Transverse colon (tissue), 4 donors: ENCODE data around the gene HSPB7. TPM values are rescaled to one million over a fixed set of nuclear protein-coding genes. Genes with fewer than 3 reads are reported as not detected.

Experiments
- DNase-seq: peaks from one replicate; pipeline ENCODE4 v3.0.0-alpha.2; 2019
- H3K27ac ChIP-seq, 4 donors: fragments of 200-600 bp; sonication (generic); 2 replicates each; pipeline ENCODE4 v1.5.1; 2016 to 2018; ENCODE audit warnings: inconsistent platforms in 4 of 4
- H3K27me3 ChIP-seq: fragments of 200-600 bp; sonication (generic); 2 replicates; pipeline ENCODE4 v1.5.1; 2017; ENCODE audit warnings: inconsistent platforms
- H3K36me3 ChIP-seq, 4 donors: fragments of 200-600 bp; sonication (generic); 2 replicates each; pipeline ENCODE4 v1.5.1; 2017 to 2019; ENCODE audit warnings: inconsistent platforms in 4 of 4
- H3K4me1 ChIP-seq, 4 donors: fragments of 200-600 bp; sonication (generic); 2 replicates each; pipeline ENCODE4 v1.5.1; 2017 to 2020; ENCODE audit warnings: inconsistent platforms in 4 of 4
- H3K4me3 ChIP-seq, 4 donors: fragments of 200-600 bp; sonication (generic); 1 replicate in 1 of 4; 2 replicates in 3 of 4; pipeline versions ENCODE4 v1.5.1 to v1.6.1; 2017 to 2019; ENCODE audit warnings: inconsistent platforms in 4 of 4
- H3K9me3 ChIP-seq, 2 donors: fragments of 200-600 bp; sonication (generic); 2 replicates each; pipeline ENCODE4 v1.5.1; 2017 to 2019; ENCODE audit warnings: inconsistent platforms in 2 of 2
- CTCF ChIP-seq, 5 experiments: fragments of 200-600 bp in 3 of 5; fragments of 450-650 bp in 2 of 5; sonication (generic) in 3 of 5; IDR thresholded peaks; 1 replicate in 2 of 5; 2 replicates in 3 of 5; pipeline ENCODE4 v1.5.1; 2016 to 2017; ENCODE audit warnings: antibody characterized with exemption in 5 of 5, inconsistent platforms in 3 of 5, mild to moderate bottlenecking in 2 of 5, moderate library complexity in 1 of 5
- EP300 ChIP-seq: sonication (generic); formaldehyde crosslinking; IDR thresholded peaks from one replicate; pipeline ENCODE4 v1.6.1; 2017; ENCODE audit warnings: antibody characterized with exemption, low read depth
- POLR2A ChIP-seq: fragments of 450-650 bp; IDR thresholded peaks from one replicate; pipeline ENCODE4 v1.6.1; 2016; ENCODE audit warnings: antibody characterized with exemption, mild to moderate bottlenecking, moderate library complexity
- POLR2AphosphoS5 ChIP-seq, 3 donors: sonication (generic); formaldehyde crosslinking; IDR thresholded peaks; one replicate each; pipeline ENCODE4 v1.6.1; 2016; ENCODE audit warnings: antibody characterized with exemption in 3 of 3
- WGBS, 2 donors: methylation state at CpG; one replicate each; pipeline ENCODE4 v1.1.5; 2018; ENCODE audit warnings: low coverage in 1 of 2; 5-methylcytosine and 5-hydroxymethylcytosine counted together
- in situ Hi-C, 4 donors: fragments of 200-750 bp; cut with MboI; loops; one replicate each; pipeline versions ENCODE4 v1.15.0 to v1.15.1; 2017; ENCODE audit warnings: low sequenced_read_pairs in 3 of 4, low pct_ligation_motif_present in 1 of 4, low pct_unique_long_range_greater_than_20kb in 1 of 4
- intact Hi-C: fragments of 100-400 bp; cut with DNase I; formaldehyde crosslinking; loops from one replicate; pipeline ENCODE4 v1.15.1; 2023; ENCODE audit warnings: low total_unique reads
- total RNA-seq, 4 donors: library from RNA; depleted of rRNA; stranded (reverse); fragments of >200 nt; gene quantifications; one replicate each; pipeline ENCODE4 v1.1.0, GENCODE V29; 2016

The HSPB7 gene
- total RNA-seq, 4 donors from 2014 or later, result 6.0 to 63.1 (median 9.2) TPM

- Histone ChIP-seq H3K4me1 (peaks cover 6 to 17% (median 11%) of the 10 kb centered on the region in 4 donors), H3K27ac (peak overlapping the region in 2 of 4 donors; percentile 88 to 89), H3K36me3 (peaks cover 0 to 12% (median 0%) of the 10 kb centered on the region in 4 donors), H3K4me3 (peak overlapping the region; percentile 59 to 95 (median 80)), H3K27me3 (no peaks in the 10 kb centered on the region), H3K9me3 (no peaks in the 10 kb centered on the region)
- no peak for TF ChIP-seq POLR2A
- no peak for TF ChIP-seq POLR2AphosphoS5 (IDR thresholded peaks at IDR 0.05)
- in situ Hi-C loops (loop anchor here in 3 of 4 donors (10.0 to 25.0 kb wide), 2 partner anchors 150 to 163 kb away; partner anchors contain the start of gene UQCRHL (in 2 of the 3)), intact Hi-C loops (no loop called here)
- no peak for DNase-seq
- 38 to 49% methylated on average over 4 to 9 of the region's 9 CpGs for WGBS, 2 donors
Measured at GRCh38 chr1:15974855-15975254, 43.0 kb downstream of the HSPB7 start.

GRCh38 chr1:15973772-15974171, 44.1 kb downstream of the HSPB7 start:
- in situ Hi-C loops, result loop anchor here in 1 of 4 donors (10.0 kb wide), 1 partner anchor 149 kb away; no protein-coding TSS in a partner anchor
- 87 to 97% methylated on average over 3 to 4 of the region's 4 CpGs for WGBS, 2 donors
- Histone ChIP-seq H3K4me3 (no peak overlapping the region), H3K36me3 (peaks cover 0 to 12% (median 0%) of the 10 kb centered on the region in 4 donors), H3K4me1 (peaks cover 6 to 17% (median 11%) of the 10 kb centered on the region in 4 donors), H3K9me3 (no peaks in the 10 kb centered on the region), H3K27me3 (no peaks in the 10 kb centered on the region), H3K27ac (no peak overlapping the region)
- no peak for DNase-seq
- intact Hi-C loops, result no loop called here
- TF ChIP-seq EP300 (no peak), CTCF (IDR thresholded peaks at IDR 0.05) (no peak), POLR2A (no peak), POLR2AphosphoS5 (IDR thresholded peaks at IDR 0.05) (no peak)

GRCh38 chr1:15972409-15972808, 45.4 kb downstream of the HSPB7 start:
- 100% methylated on average over 1 of the region's 1 CpG for WGBS, 2 donors
- in situ Hi-C loops, result loop anchor here in 1 of 4 donors (10.0 kb wide), 1 partner anchor 148 kb away; no protein-coding TSS in a partner anchor

GRCh38 chr1:15970911-15971310, 46.9 kb downstream of the HSPB7 start:
- Histone ChIP-seq H3K27me3 (no peaks in the 10 kb centered on the region), H3K36me3 (peaks cover 0 to 12% (median 0%) of the 10 kb centered on the region in 4 donors), H3K4me3 (no peak overlapping the region), H3K4me1 (peaks cover 6 to 23% (median 14%) of the 10 kb centered on the region in 4 donors), H3K9me3 (no peaks in the 10 kb centered on the region), H3K27ac (no peak overlapping the region)
- no peak for DNase-seq
- in situ Hi-C loops (loop anchor here in 1 of 4 donors (10.0 kb wide), 1 partner anchor 146 kb away; no protein-coding TSS in a partner anchor), intact Hi-C loops (no loop called here)
- TF ChIP-seq EP300, result no peak
- TF ChIP-seq POLR2A, result no peak
- TF ChIP-seq CTCF (IDR thresholded peaks at IDR 0.05), result no peak
- no peak for TF ChIP-seq POLR2AphosphoS5 (IDR thresholded peaks at IDR 0.05)

More at GRCh38 chr1:15972409-15972808, 45.4 kb downstream of the HSPB7 start:
- peaks cover 0 to 12% (median 0%) of the 10 kb centered on the region in 4 donors for H3K36me3 ChIP-seq
- H3K27me3 ChIP-seq, result no peaks in the 10 kb centered on the region
- no peaks in the 10 kb centered on the region for H3K9me3 ChIP-seq
- H3K4me1 ChIP-seq, result peaks cover 6 to 17% (median 11%) of the 10 kb centered on the region in 4 donors
- TF ChIP-seq CTCF (IDR thresholded peaks at IDR 0.05) (no peak), POLR2A (no peak)
- no peak for DNase-seq
- intact Hi-C loops, result no loop called here
- H3K27ac ChIP-seq, result no peak overlapping the region
- H3K4me3 ChIP-seq, result no peak overlapping the region
